WTC11 (cell line): ENCODE measurements around the gene RFX7. TPM values are rescaled to one million over a fixed set of nuclear protein-coding genes. Genes with fewer than 3 reads are reported as not detected.

Source experiments
- ATAC-seq: fragments of 200-7000 bp; cut with Tn5 transposase; 2 replicates; pipeline ENCODE4 v1.10.0; 2021; ENCODE audit warnings: mild to moderate bottlenecking, moderate library complexity
- CTCF ChIA-PET: fragments of 300-600 bp; sonication (Branson Sonifier 250); formaldehyde crosslinking; loops from one replicate; lab custom pipeline; 2021; ENCODE audit warnings: antibody characterized with exemption; lab: Charles Lee
- POLR2A ChIA-PET: fragments of 350-600 bp; sonication (Branson Sonifier 250); formaldehyde crosslinking; loops from one replicate; lab custom pipeline; 2021; ENCODE audit warnings: antibody characterized with exemption; lab: Charles Lee
- DNase-seq: peaks from one replicate; pipeline ENCODE4 v3.0.0; 2021; ENCODE audit warnings: low spot score
- H3K27ac Mint-ChIP-seq: 2 replicates; pipeline ENCODE4 v1.8.0; 2021; ENCODE audit warnings: mixed read lengths
- H3K27me3 Mint-ChIP-seq: 2 replicates; pipeline ENCODE4 v1.8.0; 2021; ENCODE audit warnings: low read depth, mild to moderate bottlenecking, moderate library complexity, mixed read lengths
- H3K36me3 Mint-ChIP-seq: 2 replicates; pipeline ENCODE4 v1.8.0; 2021; ENCODE audit warnings: mixed read lengths
- H3K4me1 Mint-ChIP-seq: 2 replicates; pipeline ENCODE4 v1.8.0; 2022; ENCODE audit warnings: mixed read lengths
- H3K4me3 Mint-ChIP-seq: 2 replicates; pipeline ENCODE4 v1.8.0; 2021; ENCODE audit warnings: mild to moderate bottlenecking, moderate library complexity, mixed read lengths
- H3K9me3 Mint-ChIP-seq: 2 replicates; pipeline ENCODE4 v1.8.0; 2021; ENCODE audit warnings: mixed read lengths
- AFF4 ChIP-seq: sonication (generic); formaldehyde crosslinking; IDR thresholded peaks from 2 replicates; pipeline ENCODE4 v1.8.1; 2023; ENCODE audit warnings: mild to moderate bottlenecking, missing genetic modification reagents, borderline replicate concordance
- E2F5 ChIP-seq: sonication (generic); formaldehyde crosslinking; IDR thresholded peaks from 2 replicates; pipeline ENCODE4 v1.8.1; 2022; ENCODE audit warnings: mild to moderate bottlenecking, moderate library complexity, missing genetic modification reagents
- ERG ChIP-seq: fragments of 250-450 bp; sonication (Bioruptor Pico); IDR thresholded peaks from 2 replicates; pipeline ENCODE4 v1.8.0; 2021; ENCODE audit warnings: mild to moderate bottlenecking
- HMGXB4 ChIP-seq: sonication (generic); formaldehyde crosslinking; IDR thresholded peaks from 2 replicates; pipeline ENCODE4 v1.8.1; 2023; ENCODE audit warnings: mild to moderate bottlenecking, moderate library complexity, missing genetic modification reagents
- JAZF1 ChIP-seq: fragments of 250-450 bp; sonication (Bioruptor Pico); IDR thresholded peaks from 2 replicates; pipeline ENCODE4 v1.9.0; 2021; ENCODE audit warnings: moderate library complexity, mild to moderate bottlenecking, inconsistent platforms
- MAX ChIP-seq: sonication (generic); formaldehyde crosslinking; IDR thresholded peaks from 2 replicates; pipeline ENCODE4 v1.8.0; 2022; ENCODE audit warnings: mild to moderate bottlenecking, missing genetic modification reagents
- NFE2L1 ChIP-seq: sonication (generic); formaldehyde crosslinking; IDR thresholded peaks from 2 replicates; pipeline ENCODE4 v1.8.1; 2023; ENCODE audit warnings: missing genetic modification reagents
- NR3C1 ChIP-seq: sonication (generic); formaldehyde crosslinking; conservative IDR thresholded peaks from 2 replicates; pipeline ENCODE4 v1.8.1; 2023; ENCODE audit warnings: low read depth, mild to moderate bottlenecking, missing genetic modification reagents
- SP1 ChIP-seq: sonication (generic); formaldehyde crosslinking; conservative IDR thresholded peaks from 2 replicates; pipeline ENCODE4 v1.8.1; 2022; ENCODE audit warnings: missing genetic modification reagents
- TEAD1 ChIP-seq: sonication (generic); formaldehyde crosslinking; IDR thresholded peaks from 2 replicates; pipeline ENCODE4 v1.8.0; 2022; ENCODE audit warnings: mild to moderate bottlenecking, missing genetic modification reagents
- USF1 ChIP-seq: sonication (generic); formaldehyde crosslinking; IDR thresholded peaks from 2 replicates; pipeline ENCODE4 v1.8.0; 2022; ENCODE audit warnings: mild to moderate bottlenecking, missing genetic modification reagents
- ZMAT4 ChIP-seq: fragments of 250-450 bp; sonication (Bioruptor Pico); IDR thresholded peaks from 2 replicates; pipeline ENCODE4 v1.9.0; 2021; ENCODE audit warnings: mild to moderate bottlenecking
- ZNF423 ChIP-seq: fragments of 250-450 bp; sonication (Bioruptor Pico); IDR thresholded peaks from 2 replicates; pipeline ENCODE4 v2.1.2; 2022; ENCODE audit warnings: mild to moderate bottlenecking, moderate library complexity
- ZNF532 ChIP-seq: fragments of 250-450 bp; sonication (Bioruptor Pico); IDR thresholded peaks from 2 replicates; pipeline ENCODE4 v1.9.0; 2021; ENCODE audit warnings: mild to moderate bottlenecking, borderline replicate concordance
- ZNF671 ChIP-seq: fragments of 250-450 bp; sonication (Bioruptor Pico); IDR thresholded peaks from 2 replicates; pipeline ENCODE4 v1.8.0; 2021; ENCODE audit warnings: mild to moderate bottlenecking
- total RNA-seq: library from RNA; stranded (reverse); gene quantifications from 3 replicates; pipeline ENCODE4 v1.2.3, GENCODE V29; 2021

The RFX7 gene
- total RNA-seq, 1 experiment from 2014 or later, result 36.0 TPM

GRCh38 chr15:56211960-56212550 lies 31.6 kb downstream of the RFX7 start:
- Mint-ChIP-seq H3K4me1 (peaks cover 59% of the 10 kb centered on the region), H3K27me3 (no peaks in the 10 kb centered on the region), H3K4me3 (no peak overlapping the region), H3K27ac (no peak overlapping the region), H3K9me3 (peaks cover 15% of the 10 kb centered on the region), H3K36me3 (peaks cover 20% of the 10 kb centered on the region)
- POLR2A ChIA-PET, result no interaction called here
- no peak for DNase-seq
- CTCF ChIA-PET, result interaction anchor here (0.6 kb wide), 1 partner anchor 1712 kb away, joined by 3 read pairs; no protein-coding TSS in a partner anchor
- ATAC-seq, result no peak
- TF ChIP-seq E2F5 (CRISPR knock-in tag) (no peak), ZMAT4 (CRISPR knock-in tag) (no peak), MAX (CRISPR knock-in tag) (no peak), USF1 (CRISPR knock-in tag) (no peak)

GRCh38 chr15:56211064-56211463 lies 32.6 kb downstream of the RFX7 start:
- H3K4me1 Mint-ChIP-seq, result peaks cover 58% of the 10 kb centered on the region
- ATAC-seq, result no peak
- POLR2A ChIA-PET, result no interaction called here
- no peak overlapping the region for H3K4me3 Mint-ChIP-seq
- CTCF ChIA-PET, result interaction anchor here (0.6 kb wide), 1 partner anchor 1713 kb away, joined by 3 read pairs; no protein-coding TSS in a partner anchor
- TF ChIP-seq NFE2L1 (CRISPR knock-in tag) (no peak), NR3C1 (CRISPR knock-in tag) (no peak), SP1 (CRISPR knock-in tag) (no peak), HMGXB4 (no peak)
- TF ChIP-seq, all 79 proteins: peak for 0
- Mint-ChIP-seq H3K27me3 (no peaks in the 10 kb centered on the region), H3K9me3 (peaks cover 21% of the 10 kb centered on the region), H3K27ac (no peak overlapping the region), H3K36me3 (peaks cover 26% of the 10 kb centered on the region)
- no peak for DNase-seq

- H3K27me3 Mint-ChIP-seq, result no peaks in the 10 kb centered on the region
- H3K4me3 Mint-ChIP-seq, result no peak overlapping the region
- no peak for DNase-seq
- H3K27ac Mint-ChIP-seq, result 0 out of 2 replicates have a peak overlapping the region, but pooled peaks have one; percentile 18
- POLR2A ChIA-PET, result no interaction called here
- peaks cover 21% of the 10 kb centered on the region for H3K9me3 Mint-ChIP-seq
- CTCF ChIA-PET, result no interaction called here
- peaks cover 71% of the 10 kb centered on the region for H3K4me1 Mint-ChIP-seq
- ATAC-seq, result no peak
- H3K36me3 Mint-ChIP-seq, result peaks cover 23% of the 10 kb centered on the region
- TF ChIP-seq ERG (CRISPR knock-in tag) (no peak), TEAD1 (no peak), NFE2L1 (CRISPR knock-in tag) (no peak), AFF4 (CRISPR knock-in tag) (no peak), ZNF532 (no peak), ZNF423 (CRISPR knock-in tag) (no peak), JAZF1 (CRISPR knock-in tag) (no peak), ZNF671 (CRISPR knock-in tag) (no peak)
These were observed 35.0 kb downstream of the RFX7 start for GRCh38 chr15:56208641-56209155.
